ENCODE measurements around the gene FST. TPM values are rescaled to one million over a fixed set of nuclear protein-coding genes. Genes with fewer than 3 reads are reported as not detected.

Gene FST
- total and polyA plus RNA-seq, 2 of the 13 experiments (the other 11 are each of a cell fraction or from before 2014, with no cell fraction given) = 38.6 to 136 TPM

GRCh38 chr5:53479590-53480415 is 626 bp upstream of the FST start:
- H3K79me2 ChIP-seq (ENCODE audit: insufficient read depth, low read length) = peaks cover 37% of the 10 kb centered on the region
- peak overlapping the region; percentile 98 for H3K27ac ChIP-seq (ENCODE audit: extremely low read length, insufficient read depth, low read length)
- TSS peak; percentile 74 for BruUV-seq (replicated peaks)
- H3K9ac ChIP-seq (ENCODE audit: insufficient read depth, low read depth, low read length) = peak overlapping the region; percentile 99
- peak overlapping the region; percentile 84 to 96 (median 95) for H3K4me3 ChIP-seq (replicated peaks in 1 of 3; ENCODE audit: insufficient read depth in 1 of 3, low read depth in 2 of 3, low read length in 3 of 3)
- intact Hi-C loops (cut with micrococcal nuclease; ENCODE audit: unreplicated experiment) = loop anchor here (2.0 to 5.0 kb wide), 5 partner anchors 15 to 582 kb away; partner anchors contain the start of gene NDUFS4
- FAIRE-seq = no peak
- no peak overlapping the region for H2AFZ ChIP-seq (ENCODE audit: low read length)
- H3K4me1 ChIP-seq (ENCODE audit: insufficient read depth, low read length) = peaks cover 55% of the 10 kb centered on the region
- in situ Hi-C loops (cut with HindIII; ENCODE audit: extremely low pct_ligation_motif_present, low pct_unique_long_range_greater_than_20kb) = no loop called here
- peak; percentile 73 for DNase-seq (ENCODE audit: low spot score)
- no peaks in the 10 kb centered on the region for H3K9me3 ChIP-seq (ENCODE audit: low read length)
- H3K36me3 ChIP-seq (replicated peaks in 1 of 2; ENCODE audit: control insufficient read depth in 1 of 2, insufficient read depth in 2 of 2, low read length in 2 of 2) = peaks cover 10 to 14% of the 10 kb centered on the region in 2 experiments
- peaks cover 0 to 5% of the 10 kb centered on the region in 2 experiments; a peak in 1 of 5 replicates for H3K27me3 ChIP-seq (ENCODE audit: control insufficient read depth in 1 of 2, insufficient read depth in 2 of 2, low read length in 2 of 2)
- peak overlapping the region; percentile 83 for H3K4me2 ChIP-seq (ENCODE audit: low read depth, low read length)
- under 1% methylated on average over 36 of the region's 81 CpGs for WGBS (ENCODE audit: low lambda C conversion rate)
- CTCF ChIA-PET (ENCODE audit: low intra/inter-chr PET ratio, low total read pairs) = no interaction called here
- POLR2A ChIA-PET = interaction anchor here (0.7 to 0.9 kb wide), 2 partner anchors 15 to 52 kb away, joined by 3 to 4 read pairs; no protein-coding TSS in a partner anchor
- H4K20me1 ChIP-seq (ENCODE audit: insufficient read depth, low read length) = peaks cover 15% of the 10 kb centered on the region
- peak; percentile 39 for ATAC-seq
- TF ChIP-seq POLR2G (IDR thresholded peaks at IDR 0.05; ENCODE audit: low read depth, low read length) (peak; percentile 63), SIN3B (IDR thresholded peaks at IDR 0.05; ENCODE audit: low read length) (no peak), NFE2L1 (CRISPR knock-in tag; IDR thresholded peaks at IDR 0.05; ENCODE audit: borderline replicate concordance) (no peak), ZNF614 (CRISPR knock-in tag; IDR thresholded peaks at IDR 0.05; ENCODE audit: borderline replicate concordance) (no peak; the same call in 1 of the 2 replicates), MZF1 (CRISPR knock-in tag; IDR thresholded peaks at IDR 0.05; ENCODE audit: borderline replicate concordance) (no peak), ZNF33B (CRISPR knock-in tag; IDR thresholded peaks at IDR 0.05) (0 out of 2 replicates have a peak, but pooled peaks have one; percentile 13), NR2F2 (IDR thresholded peaks at IDR 0.05; ENCODE audit: borderline replicate concordance, low read depth) (0 out of 2 replicates have a peak, but pooled peaks have one; percentile 28), TARDBP (CRISPR knock-in tag; IDR thresholded peaks at IDR 0.05) (peak; percentile 59; the same call in 1 of the 2 replicates), TMF1 (CRISPR knock-in tag; IDR thresholded peaks at IDR 0.05; ENCODE audit: low read depth) (0 out of 2 replicates have a peak, but pooled peaks have one; percentile 6), ATM (IDR thresholded peaks at IDR 0.05; ENCODE audit: borderline replicate concordance) (no peak), ZNF232 (CRISPR knock-in tag; IDR thresholded peaks at IDR 0.05; ENCODE audit: borderline replicate concordance) (0 out of 2 replicates have a peak, but pooled peaks have one; percentile 32), ZNF414 (CRISPR knock-in tag; IDR thresholded peaks at IDR 0.05) (no peak), POGZ (CRISPR knock-in tag; IDR thresholded peaks at IDR 0.05) (no peak), SAP130 (CRISPR knock-in tag; IDR thresholded peaks at IDR 0.05; ENCODE audit: low read depth) (peak; percentile 49; the same call in 1 of the 2 replicates), ZNF263 (CRISPR knock-in tag; IDR thresholded peaks at IDR 0.05) (peak; percentile 25; the same call in 1 of the 2 replicates), ZNF597 (CRISPR knock-in tag; IDR thresholded peaks at IDR 0.05) (no peak), ZFX (CRISPR knock-in tag; IDR thresholded peaks at IDR 0.05; ENCODE audit: low read depth) (0 out of 2 replicates have a peak, but pooled peaks have one; percentile 3)
- TF ChIP-seq, protein P1, sequence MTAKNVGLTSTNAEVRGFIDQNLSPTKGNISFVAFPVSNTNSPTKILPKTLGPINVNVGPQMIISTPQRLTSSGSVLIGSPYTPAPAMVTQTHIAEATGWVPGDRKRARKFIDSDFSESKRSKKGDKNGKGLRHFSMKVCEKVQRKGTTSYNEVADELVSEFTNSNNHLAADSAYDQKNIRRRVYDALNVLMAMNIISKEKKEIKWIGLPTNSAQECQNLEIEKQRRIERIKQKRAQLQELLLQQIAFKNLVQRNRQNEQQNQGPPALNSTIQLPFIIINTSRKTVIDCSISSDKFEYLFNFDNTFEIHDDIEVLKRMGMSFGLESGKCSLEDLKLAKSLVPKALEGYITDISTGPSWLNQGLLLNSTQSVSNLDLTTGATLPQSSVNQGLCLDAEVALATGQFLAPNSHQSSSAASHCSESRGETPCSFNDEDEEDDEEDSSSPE (CRISPR knock-in tag; IDR thresholded peaks at IDR 0.05) = no peak
- TF ChIP-seq, protein P2, sequence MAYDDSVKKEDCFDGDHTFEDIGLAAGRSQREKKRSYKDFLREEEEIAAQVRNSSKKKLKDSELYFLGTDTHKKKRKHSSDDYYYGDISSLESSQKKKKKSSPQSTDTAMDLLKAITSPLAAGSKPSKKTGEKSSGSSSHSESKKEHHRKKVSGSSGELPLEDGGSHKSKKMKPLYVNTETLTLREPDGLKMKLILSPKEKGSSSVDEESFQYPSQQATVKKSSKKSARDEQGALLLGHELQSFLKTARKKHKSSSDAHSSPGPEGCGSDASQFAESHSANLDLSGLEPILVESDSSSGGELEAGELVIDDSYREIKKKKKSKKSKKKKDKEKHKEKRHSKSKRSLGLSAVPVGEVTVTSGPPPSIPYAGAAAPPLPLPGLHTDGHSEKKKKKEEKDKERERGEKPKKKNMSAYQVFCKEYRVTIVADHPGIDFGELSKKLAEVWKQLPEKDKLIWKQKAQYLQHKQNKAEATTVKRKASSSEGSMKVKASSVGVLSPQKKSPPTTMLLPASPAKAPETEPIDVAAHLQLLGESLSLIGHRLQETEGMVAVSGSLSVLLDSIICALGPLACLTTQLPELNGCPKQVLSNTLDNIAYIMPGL (CRISPR knock-in tag; IDR thresholded peaks at IDR 0.05; ENCODE audit: borderline replicate concordance in 1 of 2, low read depth in 1 of 2) = no peak; a peak in 1 of 4 replicates

Measured in HepG2 (cell line).